Activated CD4-positive, alpha-beta T cell treated with anti-CD3 and anti-CD28 coated beads, Interleukin-2, Interleukin-6, amounts not matched to agents 100 ng/mL and 50 ng/mL, durations not matched to agents 16 hours and 8 hours (primary cell): Measurements from ENCODE around the gene ABCA2.
A peak's percentile ranks its signal among the peaks of the same experiment; 100 is the strongest.
"Not testable (repeated sequence)": the region's sequence is repeated elsewhere in the genome, so short reads cannot be mapped to it uniquely, and the experiment has no call there.

Experiments used
- DNase-seq: peaks from one replicate; pipeline ENCODE4 v3.0.0-alpha.2; 2020

Gene ABCA2

DNA sequence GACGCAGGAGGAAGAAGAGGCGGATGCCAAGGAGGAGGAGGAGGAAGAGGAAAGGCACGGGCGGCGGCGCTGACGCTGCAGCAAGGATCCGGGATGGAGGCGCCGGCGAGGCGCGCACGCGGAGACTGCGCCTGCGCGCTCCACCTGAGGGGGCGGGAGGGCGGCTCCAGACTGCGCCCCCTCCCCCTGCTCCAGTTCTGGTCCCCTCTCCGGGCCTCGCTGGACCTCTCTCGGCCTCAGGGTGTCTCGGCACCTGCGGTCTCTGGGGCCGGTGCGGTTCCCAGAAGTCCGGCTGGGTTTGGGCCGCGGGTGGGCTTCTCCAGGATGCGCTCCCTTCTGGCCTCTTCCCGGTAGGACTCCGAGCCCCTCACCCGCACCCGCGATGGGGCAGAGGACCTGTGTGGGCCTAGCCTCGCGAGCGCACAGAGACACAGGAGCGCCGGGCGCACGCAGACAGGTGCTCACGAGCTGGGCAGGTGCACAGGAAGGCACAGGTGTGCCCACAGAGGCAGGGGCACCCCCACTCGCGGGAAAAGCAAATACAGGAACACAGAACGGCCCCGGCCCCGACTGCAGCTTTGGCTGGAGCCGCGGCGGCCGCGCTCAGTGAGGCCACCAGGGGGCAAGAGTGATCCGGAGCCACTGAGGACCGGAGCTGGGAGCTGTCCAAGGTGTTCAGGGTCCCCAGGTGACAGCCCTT lies 18.2 kb upstream of the ABCA2 start, which contains the start of gene NPDC1:
Gene NPDC1 (minus strand): TSS at position 90 of the 700 bp plus-strand sequence. CDS start 188 bp downstream, outside the sequence.
- peak; percentile 92 for DNase-seq

DNA sequence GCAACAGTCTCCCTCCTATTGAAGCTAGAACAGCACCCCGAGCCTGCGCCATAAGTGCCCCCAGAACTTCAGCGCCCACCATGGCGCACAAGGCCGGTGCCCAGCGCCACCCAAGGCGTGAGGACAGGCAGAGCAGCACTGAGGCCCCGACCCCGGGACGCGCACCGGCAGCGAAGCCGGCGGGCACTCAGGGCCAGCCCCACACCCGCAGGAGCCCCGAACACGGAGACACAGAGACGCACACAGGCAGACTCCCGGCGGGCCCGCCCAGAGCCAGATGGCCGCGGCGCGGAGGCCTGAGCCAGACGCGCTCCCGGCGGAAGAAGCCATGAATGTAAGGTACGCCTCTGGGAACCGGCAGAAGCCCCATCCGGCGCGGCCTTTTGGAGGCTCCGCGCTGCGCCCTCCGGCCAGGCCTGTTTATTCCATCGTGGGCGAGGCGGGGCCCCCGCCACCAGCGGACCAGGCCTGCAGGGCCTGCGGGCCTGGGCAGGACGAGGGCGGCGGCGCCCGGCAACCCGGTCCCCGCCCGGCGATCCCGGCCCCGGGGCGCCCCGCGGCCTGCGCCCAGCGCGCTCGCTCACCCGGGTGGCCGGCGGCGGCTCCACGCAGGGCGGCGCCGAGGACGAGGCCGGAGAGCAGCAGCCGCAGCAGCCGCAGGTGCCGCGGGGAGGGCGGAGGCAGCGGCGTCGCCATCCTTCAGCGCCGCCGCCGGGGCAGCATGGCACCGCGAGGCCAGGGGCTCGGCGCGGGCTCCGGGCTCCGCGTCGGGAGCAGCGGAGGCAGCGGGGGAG lies 17.5 kb upstream of the ABCA2 start:
- peak; percentile 61 for DNase-seq

DNA sequence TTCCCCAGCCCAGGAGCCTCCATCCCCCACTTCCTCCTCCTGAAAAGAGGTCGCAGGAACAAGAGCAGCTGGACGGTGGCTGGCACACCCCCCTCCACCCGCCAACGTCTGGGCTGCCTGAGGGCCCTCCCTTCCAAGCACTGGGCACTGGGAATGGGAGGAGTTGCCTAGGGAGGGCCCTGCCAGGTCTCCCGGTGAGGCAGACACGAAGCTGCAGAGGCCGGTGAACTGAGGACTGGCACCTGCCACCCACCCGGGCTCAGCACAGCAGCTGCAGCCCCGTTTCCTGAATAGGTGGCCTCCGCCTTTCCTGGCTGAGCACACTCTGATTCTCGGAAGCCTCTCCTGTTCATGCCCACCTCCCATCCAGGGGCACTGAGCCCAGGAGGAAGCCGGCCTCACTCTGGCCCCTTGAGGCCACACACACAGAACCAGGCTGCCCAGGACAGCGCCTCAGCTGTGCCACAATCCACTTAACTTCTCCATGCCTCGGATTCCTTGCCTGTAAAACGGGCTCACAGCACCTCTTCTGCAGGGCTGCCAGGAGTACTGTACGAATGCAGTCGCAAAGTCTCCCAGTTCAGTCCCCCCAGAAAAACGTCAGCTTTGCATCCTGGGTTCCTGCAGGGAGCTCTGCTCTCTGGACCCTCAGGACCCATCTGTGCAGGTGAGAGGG lies 16.6 kb upstream of the ABCA2 start:
- DNase-seq = no peak

DNA sequence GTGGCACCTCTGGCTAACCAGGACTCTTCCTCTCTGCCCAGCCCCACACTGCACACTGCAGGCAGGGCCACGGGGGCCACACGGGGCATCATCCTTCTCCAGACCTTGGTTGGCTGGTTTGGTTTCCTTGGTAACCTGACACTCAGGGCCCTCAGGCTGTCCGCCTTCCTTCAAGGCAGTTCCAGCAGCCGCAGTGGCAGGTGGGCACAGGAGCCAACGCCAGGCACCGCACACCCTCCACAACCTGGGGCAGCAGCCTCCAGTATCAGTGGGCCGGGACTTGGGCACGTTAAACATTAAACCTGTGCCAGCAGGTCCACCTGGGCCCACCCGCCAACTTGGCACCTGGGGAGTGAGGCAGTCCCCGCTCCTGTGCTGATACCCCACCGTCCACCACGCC lies 16.0 kb upstream of the ABCA2 start:
- no peak for DNase-seq

DNA sequence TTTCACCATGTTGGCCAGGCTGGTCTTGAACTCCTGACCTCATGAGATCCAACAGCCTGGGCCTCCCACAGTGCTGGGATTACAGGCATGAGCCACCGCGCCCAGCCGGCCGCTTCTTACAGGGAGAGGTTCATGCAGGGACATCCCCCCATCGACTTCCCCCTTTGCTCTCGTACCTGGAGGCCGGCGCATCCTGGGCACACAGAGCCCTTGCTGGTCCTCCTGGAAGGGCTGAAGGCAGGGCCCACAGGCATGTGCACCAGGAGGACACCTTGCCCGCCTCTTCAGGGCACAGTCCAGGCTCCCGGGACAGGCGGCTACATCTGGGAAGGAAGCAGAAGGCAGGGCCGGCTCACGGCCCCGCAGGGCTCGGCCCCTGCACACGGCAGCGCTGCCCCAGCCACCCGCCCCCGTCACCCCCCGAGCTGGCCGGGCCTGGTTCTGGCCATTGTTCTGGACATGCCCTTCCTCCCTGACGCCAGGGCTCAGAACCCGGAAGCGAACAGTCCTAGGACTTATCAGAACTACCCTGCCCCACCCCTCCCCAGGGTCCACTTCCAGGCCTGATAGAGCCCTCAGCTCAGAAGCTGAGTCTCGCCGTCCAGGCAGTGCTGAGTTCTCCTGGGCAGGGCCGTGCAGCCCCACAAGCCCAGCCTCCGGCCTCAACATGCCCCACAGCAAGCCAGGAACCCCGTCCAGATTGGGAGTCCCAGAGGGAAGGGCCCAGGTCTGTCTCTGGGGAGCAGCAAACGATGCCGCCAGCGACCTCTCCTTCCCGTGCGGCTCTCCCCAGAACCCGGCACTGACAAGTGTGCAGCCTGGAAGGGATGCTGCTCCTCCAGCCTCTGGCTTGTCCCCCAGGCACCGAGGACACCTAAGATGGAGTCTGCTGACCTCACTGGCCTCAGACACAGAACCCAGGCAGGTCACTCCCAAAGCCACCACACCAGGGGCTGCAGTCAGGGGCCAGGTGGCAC lies 15.0 kb upstream of the ABCA2 start:
- DNase-seq = no peak

DNA sequence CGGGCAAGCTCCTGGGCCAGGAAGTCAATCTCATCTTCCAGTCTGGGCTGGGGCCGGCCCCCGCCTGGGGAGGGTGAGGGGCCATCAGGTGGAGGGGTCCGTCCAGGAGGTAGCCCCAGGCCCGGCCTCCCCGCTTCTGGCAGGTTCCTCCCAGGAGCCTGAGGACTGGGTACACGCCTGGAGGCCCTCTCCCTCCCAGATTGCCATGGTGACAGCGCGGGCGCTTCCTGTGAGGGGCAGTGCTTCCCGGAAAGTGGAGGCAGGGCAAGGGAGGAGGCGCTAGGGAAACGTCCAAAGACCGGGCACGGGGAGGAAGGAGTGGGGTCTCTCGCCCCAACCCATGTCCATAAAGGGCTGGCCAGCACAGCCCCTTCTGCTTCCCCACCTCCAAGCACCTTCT lies 13.1 kb upstream of the ABCA2 start:
- no peak for DNase-seq

DNA sequence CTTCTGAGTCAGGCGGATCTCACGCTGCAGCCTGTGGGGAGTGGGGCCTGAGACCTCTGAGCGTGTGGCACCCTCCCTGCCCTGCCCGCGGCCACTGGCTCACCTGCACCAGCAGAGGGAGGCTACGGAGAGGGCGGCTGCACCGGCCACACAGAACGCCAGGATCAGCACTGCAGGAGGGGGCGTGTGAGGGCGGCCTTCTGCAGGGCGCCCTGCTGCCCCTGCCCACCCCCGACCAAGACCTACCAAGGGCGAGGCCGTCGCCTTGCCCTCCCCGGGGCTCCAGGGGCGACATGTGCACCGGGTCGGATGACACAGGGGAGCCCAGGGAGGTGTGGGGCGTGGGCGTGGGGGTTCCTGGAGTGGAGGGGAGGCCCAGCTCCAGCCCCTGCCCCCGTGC lies 12.5 kb upstream of the ABCA2 start:
- no peak for DNase-seq

DNA sequence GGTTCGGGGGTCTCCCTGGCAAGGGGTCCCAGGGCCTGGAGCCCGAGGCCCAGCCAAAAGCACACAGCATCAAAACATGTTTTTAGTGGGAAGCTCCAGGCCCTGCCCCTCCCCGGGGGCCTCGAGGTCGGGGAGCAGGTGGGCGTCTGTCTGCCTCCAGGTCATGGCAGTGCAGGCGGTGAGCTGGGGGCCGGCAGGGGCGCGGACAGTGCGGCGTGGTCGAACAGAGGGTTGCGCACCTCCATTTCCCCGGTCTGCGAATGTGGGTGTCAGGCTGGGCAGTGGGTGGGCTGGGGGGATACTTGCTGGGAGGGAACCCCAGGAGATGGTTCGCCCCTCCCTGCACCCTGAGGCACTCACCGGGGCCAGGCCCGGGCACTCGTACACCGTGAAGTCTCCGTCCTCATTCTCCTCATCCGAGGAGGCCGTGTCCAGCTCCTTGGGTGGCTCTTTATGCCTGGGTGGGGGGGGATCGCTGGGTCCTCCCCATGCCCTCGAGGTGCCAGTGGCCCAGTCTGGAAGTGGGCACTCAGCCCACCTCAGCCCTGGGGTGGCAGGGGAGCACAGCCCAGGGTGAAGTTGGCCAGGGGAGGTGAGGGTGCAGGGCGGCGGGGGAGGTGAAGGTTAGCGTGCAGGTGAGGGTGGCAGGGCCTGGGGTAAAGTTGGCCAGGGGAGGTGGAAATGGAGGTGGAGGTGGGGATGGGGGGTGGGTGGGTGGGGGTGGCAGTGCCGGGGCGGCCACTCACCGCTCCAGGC lies 11.8 kb upstream of the ABCA2 start:
- DNase-seq = no peak

DNA sequence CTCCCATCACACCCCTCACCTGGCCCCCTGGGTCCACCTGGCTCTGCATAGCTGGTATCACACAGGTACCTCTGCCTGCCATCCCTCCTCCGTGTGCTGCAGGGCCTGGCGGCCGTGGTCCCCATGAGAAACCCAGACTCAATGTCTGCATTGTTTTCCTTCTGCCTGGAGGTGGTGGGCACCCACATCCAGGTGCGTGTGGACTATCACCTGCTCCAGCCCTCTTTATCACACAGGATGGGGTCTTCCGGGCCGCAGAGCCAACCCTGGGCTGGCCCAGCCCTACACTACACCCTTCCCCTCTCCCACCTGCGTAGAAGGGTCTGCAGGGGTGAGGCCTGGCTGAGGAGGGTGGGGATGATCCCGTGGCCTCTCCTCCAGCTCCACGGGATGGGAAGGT lies 10.9 kb upstream of the ABCA2 start:
- no peak for DNase-seq

DNA sequence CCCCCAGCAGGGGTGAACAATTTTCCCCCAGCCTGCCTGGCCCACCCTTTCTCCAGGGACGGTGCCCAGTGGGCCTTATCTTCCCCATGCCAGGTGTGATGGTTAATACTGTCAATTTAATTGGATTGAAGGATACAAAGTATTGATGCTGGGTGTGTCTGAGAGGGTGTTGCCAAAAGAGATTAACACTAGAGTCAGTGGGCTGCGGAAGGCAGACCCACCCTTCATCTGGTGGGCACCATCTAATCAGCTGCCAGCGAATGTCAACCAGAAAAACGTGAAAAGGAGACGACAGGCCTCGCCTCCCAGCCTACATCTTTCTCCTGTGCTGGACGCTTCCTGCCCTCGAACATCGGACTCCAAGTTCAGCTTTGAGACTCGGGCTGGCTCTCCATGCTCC lies 9.4 kb upstream of the ABCA2 start:
- DNase-seq = no peak

DNA sequence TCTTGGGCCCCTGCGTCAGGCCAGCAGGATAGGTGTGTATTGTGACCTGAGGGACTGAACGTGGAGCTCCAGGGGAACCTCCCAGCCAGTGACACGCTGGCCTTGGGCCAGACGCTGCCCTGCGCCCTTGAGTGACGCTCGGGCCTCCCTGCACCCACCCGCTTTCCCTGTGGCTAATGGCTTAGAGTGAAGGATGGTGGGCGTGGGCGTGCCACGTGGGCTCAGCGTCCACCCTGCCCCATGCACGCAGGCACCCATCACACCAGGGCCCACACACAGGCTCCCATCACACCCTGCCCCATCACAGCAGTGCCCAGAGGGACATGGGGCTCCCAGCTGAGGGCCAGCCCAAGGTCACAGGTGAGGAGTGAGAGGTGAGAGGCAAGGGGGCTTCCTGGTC lies 9.0 kb upstream of the ABCA2 start:
- DNase-seq = no peak

DNA sequence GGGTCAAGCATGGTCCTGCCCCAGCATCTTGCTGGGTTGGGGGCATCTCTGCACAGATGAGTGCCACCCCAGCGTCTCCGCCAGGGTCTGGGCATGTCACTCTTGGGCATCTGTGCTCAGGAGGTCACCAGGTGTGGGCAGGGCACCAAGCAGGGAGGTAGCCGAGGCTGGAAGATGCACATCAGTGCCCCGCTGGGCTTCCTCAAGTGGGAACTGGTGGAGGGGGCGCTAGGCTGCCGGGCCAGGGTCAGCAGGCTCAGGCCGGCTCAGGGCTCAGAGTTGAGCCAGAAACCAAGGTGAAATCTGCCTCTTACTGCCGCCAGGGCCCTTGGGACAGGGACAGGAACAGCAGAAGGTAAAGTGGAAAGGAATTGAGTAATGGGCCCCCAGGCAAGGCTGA lies 7.9 kb upstream of the ABCA2 start:
- no peak for DNase-seq

DNA sequence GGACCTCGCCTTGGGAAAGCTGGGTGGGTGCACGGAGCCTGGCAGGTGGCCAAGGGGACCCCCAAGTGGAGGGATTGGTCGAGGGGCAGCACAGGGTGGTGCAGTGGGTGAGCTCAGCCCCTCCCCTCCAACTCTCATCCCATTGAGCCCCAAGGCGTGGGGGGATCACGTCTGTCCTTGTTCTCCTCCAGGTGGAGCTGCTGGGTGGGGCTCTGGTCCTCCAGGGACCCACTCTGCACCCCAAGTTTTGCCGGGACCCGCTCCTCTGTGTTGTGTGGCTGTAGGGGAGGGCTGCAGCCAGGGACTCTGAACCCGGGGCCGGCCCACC lies 7.4 kb upstream of the ABCA2 start:
- no peak for DNase-seq

DNA sequence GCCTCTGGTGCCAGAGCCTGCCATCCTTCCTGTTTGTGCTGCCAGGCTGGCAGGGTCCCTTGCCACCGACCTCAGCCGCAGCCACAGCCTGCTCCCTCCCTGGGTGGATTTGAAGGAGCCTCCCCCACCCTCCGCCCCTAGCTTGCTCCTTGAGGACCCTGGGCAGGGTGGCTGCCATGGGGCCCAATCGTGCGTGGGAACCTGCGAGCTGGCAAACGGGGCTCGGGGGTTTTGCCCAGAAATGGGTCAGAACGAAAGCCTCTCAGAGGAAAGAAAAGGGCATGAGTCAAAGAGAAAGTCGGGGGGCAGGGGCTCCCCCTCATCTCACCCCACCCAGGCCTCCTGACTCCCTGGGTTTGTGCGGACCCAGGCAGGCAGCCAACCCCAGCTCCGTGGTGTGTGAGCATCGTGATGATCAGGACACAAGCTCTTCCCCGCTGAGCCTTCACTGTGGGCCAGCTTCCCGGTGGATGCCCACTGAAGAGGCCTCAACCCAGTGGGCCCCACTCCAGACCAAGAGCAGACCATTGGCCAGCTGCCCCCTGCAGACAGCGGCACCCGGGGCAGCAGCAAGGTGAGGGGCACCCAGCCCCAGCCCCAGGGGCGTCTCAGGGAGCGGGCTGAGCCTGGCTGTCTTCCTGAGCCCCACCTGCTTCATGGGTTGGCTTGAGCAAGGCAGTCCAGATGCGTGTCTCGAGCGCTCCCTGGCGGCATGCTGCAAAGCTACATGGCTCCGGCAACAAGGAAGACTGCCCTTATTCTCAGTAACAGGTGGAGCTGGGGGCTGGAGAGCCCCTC lies 6.9 kb upstream of the ABCA2 start:
- peak; percentile 95 for DNase-seq

DNA sequence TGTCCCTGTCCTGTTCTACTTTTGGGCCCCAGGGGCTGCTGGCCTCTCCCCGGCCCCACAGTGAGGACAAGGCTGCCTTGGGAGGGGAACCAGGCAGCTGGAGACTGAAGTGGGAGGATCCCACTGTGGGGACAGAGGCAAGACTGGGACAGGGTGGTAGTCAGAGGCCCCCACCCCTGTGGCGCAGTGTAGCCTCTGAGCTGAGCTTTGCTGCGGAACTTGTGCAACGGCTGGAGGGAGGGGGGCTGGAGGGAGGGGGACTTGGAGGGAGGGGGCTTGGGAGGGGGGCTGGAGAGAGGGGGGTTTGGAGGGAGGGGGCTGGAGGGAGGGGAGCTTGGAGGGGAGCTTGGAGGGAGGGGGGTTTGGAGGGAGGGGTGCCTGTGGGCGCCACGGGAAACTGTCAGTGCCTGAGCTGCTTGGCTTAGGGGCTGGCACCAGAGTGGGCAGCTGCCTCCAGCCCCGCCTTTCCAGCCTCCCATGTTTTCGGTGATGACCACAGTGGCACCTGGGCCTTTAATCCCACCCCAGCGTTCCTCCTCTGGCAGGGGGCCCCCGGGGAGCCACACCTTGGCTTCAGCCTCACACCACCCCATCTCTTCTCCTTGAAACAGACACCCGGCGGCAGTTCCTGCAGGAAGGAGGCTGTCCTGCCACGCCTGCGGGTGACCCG lies 6.1 kb upstream of the ABCA2 start:
- no peak for DNase-seq

DNA sequence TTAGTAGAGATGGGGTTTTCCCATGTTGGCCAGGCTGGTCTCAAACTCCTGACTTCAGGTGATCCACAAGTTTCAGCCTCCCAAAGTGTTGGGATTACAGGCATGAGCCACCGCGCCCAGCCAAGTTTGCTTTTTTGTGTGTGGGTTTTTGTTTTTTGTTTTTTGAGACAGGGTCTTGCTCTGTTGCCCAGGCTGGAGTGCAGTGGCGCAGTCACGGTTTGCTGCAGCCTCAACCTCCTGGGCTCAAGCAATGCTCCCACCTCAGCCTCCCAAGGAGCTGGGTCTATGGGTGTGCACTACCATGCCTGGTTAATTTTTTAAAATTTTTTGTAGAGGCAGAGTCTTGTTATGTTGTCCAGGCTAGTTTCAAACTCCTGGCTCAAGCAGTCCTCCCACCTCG lies 5.4 kb upstream of the ABCA2 start:
- DNase-seq = not testable (repeated sequence)

DNA sequence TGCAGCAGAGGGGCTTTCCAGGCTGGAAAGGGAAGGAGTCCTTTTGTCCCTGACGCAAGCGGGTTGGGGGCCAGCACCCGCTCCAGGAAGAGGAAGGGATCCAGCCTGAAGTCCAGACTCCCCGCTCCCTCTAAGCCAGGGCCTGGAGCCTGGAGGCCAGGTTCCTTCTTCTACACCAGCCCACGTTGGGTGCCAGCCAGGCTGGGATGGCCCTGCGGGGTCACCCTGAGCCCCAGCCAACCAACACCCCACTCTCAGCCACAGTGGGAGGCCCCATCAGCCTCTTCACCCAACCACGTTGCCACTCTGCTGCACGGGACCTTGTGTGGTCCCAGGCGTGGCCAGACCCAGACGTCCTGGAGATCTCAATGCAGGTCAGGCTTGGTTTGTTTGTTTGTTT lies 4.8 kb upstream of the ABCA2 start:
- DNase-seq = peak; percentile 67

DNA sequence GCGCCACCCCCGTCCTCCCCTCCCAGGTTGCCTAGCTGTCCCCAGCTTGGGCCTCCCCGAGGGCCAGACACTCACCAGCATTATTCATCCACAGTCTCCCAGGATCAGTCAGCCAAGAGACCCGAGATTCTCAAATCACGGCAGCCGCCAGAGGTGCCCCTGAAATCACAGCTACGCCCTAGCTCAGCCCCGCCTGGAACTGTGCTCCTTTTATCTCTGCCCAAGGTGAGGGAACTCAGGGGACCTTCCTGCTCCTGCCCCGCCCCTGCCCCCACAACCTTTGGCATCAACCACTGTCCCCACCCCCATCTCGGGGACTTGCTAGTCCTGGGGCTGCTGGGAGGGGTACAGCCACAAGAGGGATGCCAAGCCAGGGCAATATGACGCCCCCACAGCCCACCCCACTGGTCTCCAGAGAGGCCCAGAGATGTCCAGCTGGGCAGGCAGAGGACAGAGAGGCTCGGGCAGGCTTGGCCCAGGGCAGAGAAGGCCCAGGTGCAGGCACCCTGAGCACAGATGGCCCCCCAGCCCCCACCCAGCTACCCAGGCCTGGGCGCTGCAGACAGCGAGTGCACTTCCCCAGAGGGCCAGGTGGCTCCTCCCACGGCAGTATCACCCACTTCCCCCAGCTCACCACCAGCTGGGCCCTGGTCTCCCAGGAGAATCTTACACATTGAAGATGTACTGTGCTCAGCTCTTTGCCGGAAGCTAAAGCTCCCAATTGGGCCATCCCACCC lies 4.0 kb upstream of the ABCA2 start, which contains the start of gene FUT7:
Gene FUT7 (minus strand): TSS at position 185 of the 737 bp plus-strand sequence. CDS start 97 bp downstream, at position 88.
- DNase-seq = peak; percentile 87
